ENCODE results near the gene RASA4B.
"Not testable (repeated sequence)": the region's sequence is repeated elsewhere in the genome, so short reads cannot be mapped to it uniquely, and the experiment has no call there.

GRCh38 chr7:102532127-102532526 lies 14.6 kb upstream of the RASA4B start:
- not testable (repeated sequence) for TF ChIP-seq CTCF (IDR thresholded peaks at IDR 0.05; ENCODE audit: insufficient read depth, low read length); REST (IDR thresholded peaks at IDR 0.05; ENCODE audit: insufficient replicate concordance, low read depth)

All from HL-60 (cell line).